Activated CD8-positive, alpha-beta memory T cell treated with anti-CD3 and anti-CD28 coated beads, Interleukin-2, amount 10 ng/mL, durations not matched to agents 7 days and 5 days (primary cell): ENCODE results near the gene USO1. TPM values are rescaled to one million over a fixed set of nuclear protein-coding genes. Genes with fewer than 3 reads are reported as not detected.
A peak's percentile ranks its signal among the peaks of the same experiment; 100 is the strongest.
"Not testable (repeated sequence)": the region's sequence is repeated elsewhere in the genome, so short reads cannot be mapped to it uniquely, and the experiment has no call there.

Experiments
- ATAC-seq: fragments of 150-1000 bp; cut with Tn5 transposase; one replicate; pipeline ENCODE4 v1.10.0; 2021; ENCODE audit warnings: moderate library complexity
- CTCF ChIA-PET: fragments of 350-600 bp; sonication (Branson Sonifier 250); formaldehyde crosslinking; loops from one replicate; lab custom pipeline; 2021; ENCODE audit warnings: antibody characterized with exemption; lab: Charles Lee
- DNase-seq: peaks from one replicate; pipeline ENCODE4 v3.0.0-alpha.2; 2020
- H3K27ac Mint-ChIP-seq: one replicate; pipeline ENCODE4 v1.8.0; 2021; ENCODE audit warnings: mild to moderate bottlenecking, mixed read lengths
- H3K27me3 Mint-ChIP-seq: one replicate; pipeline ENCODE4 v1.8.0; 2021; ENCODE audit warnings: mixed read lengths
- H3K36me3 Mint-ChIP-seq: one replicate; pipeline ENCODE4 v1.8.0; 2021; ENCODE audit warnings: mild to moderate bottlenecking, mixed read lengths
- H3K4me1 Mint-ChIP-seq: one replicate; pipeline ENCODE4 v1.8.0; 2021; ENCODE audit warnings: mixed read lengths
- H3K4me3 Mint-ChIP-seq: one replicate; pipeline ENCODE4 v1.8.0; 2021; ENCODE audit warnings: mild to moderate bottlenecking, moderate library complexity, mixed read lengths
- H3K9me3 Mint-ChIP-seq: one replicate; pipeline ENCODE4 v1.8.0; 2022; ENCODE audit warnings: low read depth, mixed read lengths
- total RNA-seq, 2 experiments: library from RNA; stranded (reverse); gene quantifications; one replicate each; pipeline ENCODE4 v1.2.3, GENCODE V29; 2021

The USO1 gene, protein sequence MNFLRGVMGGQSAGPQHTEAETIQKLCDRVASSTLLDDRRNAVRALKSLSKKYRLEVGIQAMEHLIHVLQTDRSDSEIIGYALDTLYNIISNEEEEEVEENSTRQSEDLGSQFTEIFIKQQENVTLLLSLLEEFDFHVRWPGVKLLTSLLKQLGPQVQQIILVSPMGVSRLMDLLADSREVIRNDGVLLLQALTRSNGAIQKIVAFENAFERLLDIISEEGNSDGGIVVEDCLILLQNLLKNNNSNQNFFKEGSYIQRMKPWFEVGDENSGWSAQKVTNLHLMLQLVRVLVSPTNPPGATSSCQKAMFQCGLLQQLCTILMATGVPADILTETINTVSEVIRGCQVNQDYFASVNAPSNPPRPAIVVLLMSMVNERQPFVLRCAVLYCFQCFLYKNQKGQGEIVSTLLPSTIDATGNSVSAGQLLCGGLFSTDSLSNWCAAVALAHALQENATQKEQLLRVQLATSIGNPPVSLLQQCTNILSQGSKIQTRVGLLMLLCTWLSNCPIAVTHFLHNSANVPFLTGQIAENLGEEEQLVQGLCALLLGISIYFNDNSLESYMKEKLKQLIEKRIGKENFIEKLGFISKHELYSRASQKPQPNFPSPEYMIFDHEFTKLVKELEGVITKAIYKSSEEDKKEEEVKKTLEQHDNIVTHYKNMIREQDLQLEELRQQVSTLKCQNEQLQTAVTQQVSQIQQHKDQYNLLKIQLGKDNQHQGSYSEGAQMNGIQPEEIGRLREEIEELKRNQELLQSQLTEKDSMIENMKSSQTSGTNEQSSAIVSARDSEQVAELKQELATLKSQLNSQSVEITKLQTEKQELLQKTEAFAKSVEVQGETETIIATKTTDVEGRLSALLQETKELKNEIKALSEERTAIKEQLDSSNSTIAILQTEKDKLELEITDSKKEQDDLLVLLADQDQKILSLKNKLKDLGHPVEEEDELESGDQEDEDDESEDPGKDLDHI
- total RNA-seq: 10 to 100 TPM; 30.1 to 43.1 TPM

DNA sequence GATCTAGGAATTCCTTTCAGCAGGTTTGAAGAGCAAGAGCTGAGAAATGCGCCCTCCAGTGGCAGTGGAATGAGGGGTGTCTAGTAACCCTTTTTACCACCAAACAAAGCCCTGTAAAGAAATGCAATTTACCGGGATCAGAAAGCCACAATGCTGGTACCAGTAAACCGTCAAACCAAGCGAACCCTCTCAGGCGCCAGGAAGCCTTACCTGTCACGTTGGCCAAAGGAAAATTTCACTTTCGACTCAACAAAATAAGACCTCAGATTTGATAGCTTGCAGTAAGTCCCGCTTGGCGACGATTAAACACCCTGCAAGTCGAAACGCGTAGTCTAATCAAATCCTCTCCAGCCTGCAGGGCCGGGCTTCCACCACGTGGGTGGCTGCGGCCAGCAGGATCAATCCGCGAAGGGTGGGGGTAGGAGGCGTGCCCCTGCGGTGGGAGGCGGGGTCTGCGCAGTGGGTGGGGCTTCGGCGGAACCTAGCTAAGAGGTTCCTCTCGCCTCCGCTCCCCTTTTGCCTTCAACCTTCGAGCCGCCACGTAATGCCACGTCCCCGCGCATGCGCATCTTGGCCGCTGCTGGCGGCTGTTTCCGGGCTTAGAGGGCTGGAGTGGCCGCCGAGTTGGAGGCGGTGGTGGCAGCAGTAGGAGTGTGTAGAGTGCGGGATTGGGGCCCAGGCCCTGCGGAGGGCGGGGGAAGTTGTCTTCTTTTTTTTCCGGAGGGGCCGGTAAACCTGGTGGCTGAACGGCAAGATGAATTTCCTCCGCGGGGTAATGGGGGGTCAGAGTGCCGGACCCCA is at the start of gene USO1:
Gene USO1, plus strand, starts transcription at position 512 of the 801 bp plus-strand sequence. Its CDS starts 243 bp downstream, at position 755.
- Mint-ChIP-seq H3K9me3 (no peaks in the 10 kb centered on the region), H3K27ac (peak within 1 kb of the TSS; percentile 99), H3K4me1 (peaks cover 48% of the 10 kb centered on the region), H3K27me3 (no peaks in the 10 kb centered on the region), H3K4me3 (peak within 1 kb of the TSS; percentile 99), H3K36me3 (peaks cover 21% of the 10 kb centered on the region)
- DNase-seq: peak; percentile 99
- CTCF ChIA-PET: interaction anchor here (0.7 to 3.7 kb wide), 33 partner anchors 9 to 487 kb away, joined by 3 to 55 read pairs (median 4); partner anchors contain the start of genes CDKL2, G3BP2, ODAPH and RCHY1
- peak; percentile 87 for ATAC-seq

DNA sequence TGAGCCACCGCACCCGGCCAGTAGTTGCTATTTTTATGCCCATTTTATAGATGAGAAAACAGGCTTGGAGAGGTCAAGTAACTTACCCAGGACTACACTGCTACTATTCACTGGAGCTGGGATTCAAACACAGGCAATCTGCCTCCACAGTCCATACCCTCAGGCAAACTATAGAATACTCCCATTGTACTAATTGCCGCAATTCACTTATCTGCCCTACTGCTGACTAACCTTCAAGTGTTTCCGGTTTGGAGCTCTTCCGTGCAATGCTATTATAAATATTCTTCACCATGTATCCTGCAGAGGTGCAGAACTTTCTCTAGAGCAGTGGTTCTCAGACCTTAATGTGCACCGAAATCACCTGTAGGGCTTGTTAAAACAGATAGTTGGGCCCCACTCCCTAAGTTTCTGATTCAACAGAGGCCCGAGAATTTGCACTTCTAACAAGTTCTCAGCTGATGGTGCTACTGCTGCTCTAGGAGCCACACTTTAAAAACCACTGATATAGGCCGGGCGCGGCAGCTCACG is 49.3 kb upstream of the USO1 start:
- CTCF ChIA-PET: interaction anchor here (0.9 kb wide), 1 partner anchor 49 kb away, joined by 4 read pairs; the partner anchor contains the start of gene USO1
- Mint-ChIP-seq H3K27me3 (no peaks in the 10 kb centered on the region), H3K27ac (no peak overlapping the region), H3K4me1 (peaks cover 25% of the 10 kb centered on the region), H3K36me3 (peaks cover 15% of the 10 kb centered on the region), H3K9me3 (no peaks in the 10 kb centered on the region), H3K4me3 (no peak overlapping the region)
- ATAC-seq (no peak), DNase-seq (no peak)

DNA sequence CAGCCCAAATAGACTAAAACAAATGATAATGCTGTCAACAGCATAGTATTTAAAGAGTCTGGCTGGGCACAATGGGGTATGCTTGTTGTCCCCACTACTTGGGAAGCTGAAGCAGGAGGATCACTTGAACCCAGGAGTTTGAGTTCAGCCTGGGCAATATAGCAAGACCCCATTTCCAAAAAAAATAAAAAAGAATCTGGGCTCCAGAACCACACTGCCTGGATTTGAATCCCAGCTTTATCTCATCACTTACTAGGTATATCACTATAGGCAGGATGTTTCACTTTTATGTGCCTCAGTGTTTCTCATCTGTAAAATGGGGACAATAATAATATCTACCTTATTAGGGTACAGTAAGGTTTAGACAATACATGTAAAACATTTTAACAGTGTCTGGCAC is 45.9 kb upstream of the USO1 start:
- Mint-ChIP-seq H3K4me3 (no peak overlapping the region), H3K27me3 (no peaks in the 10 kb centered on the region), H3K27ac (no peak overlapping the region), H3K36me3 (peaks cover 3% of the 10 kb centered on the region), H3K4me1 (peaks cover 22% of the 10 kb centered on the region), H3K9me3 (no peaks in the 10 kb centered on the region)
- no peak for DNase-seq
- CTCF ChIA-PET: no interaction called here
- ATAC-seq: no peak

DNA sequence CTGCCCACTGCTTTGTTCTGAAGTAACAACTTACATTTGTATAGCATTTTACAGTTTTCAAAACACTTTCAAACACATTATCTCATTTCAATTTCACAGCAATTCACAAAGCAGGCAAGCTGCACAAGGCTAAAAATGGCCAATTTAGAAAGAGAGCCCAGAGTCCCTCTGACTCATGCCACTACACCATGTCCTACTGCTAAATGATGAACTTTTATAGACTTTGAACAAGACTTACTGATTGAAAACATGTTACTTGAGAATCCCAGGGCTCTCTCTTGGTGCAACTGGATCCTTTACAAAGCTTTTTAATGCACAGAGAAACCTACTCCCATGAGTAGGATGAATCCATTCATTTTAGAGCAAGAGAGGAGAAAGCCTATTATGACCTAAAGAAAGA is 45.4 kb upstream of the USO1 start:
- Mint-ChIP-seq H3K27ac (no peak overlapping the region), H3K4me3 (no peak overlapping the region), H3K9me3 (no peaks in the 10 kb centered on the region), H3K36me3 (peaks cover 3% of the 10 kb centered on the region), H3K27me3 (no peaks in the 10 kb centered on the region), H3K4me1 (peaks cover 21% of the 10 kb centered on the region)
- ATAC-seq: no peak
- CTCF ChIA-PET: no interaction called here
- DNase-seq: no peak

DNA sequence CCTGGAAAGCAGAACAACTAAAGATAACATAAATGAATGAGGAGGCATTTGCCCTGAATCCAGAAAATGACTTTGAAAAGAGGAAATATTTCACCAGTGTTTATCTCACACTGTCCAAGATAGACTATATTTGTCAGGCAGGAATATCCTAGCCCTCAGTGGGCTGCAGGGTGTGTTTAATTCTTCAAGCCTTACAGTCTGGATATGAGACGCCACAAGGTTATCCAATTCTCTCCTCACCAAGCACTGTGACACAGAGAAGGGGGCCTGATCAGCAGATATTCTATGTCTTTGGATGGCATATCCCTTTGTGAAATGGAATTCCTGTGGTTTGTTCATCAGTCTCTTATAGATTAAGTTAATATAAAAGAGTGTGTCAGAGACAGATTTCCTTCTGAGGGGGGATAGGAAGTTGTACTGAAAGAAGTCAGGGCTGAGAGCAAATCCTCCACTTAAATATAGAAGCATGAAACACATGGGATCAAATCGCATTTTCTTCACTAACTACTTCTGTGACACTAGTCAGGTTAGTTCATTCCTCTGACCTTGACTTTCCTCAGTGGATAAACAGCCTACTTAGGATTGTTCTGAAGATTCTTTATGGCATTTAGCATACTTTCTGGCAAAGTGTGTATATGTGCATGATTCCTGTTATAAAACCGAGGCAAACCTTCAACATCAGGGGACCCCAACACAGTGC is 44.4 kb upstream of the USO1 start:
- peaks cover 17% of the 10 kb centered on the region for H3K4me1 Mint-ChIP-seq

DNA sequence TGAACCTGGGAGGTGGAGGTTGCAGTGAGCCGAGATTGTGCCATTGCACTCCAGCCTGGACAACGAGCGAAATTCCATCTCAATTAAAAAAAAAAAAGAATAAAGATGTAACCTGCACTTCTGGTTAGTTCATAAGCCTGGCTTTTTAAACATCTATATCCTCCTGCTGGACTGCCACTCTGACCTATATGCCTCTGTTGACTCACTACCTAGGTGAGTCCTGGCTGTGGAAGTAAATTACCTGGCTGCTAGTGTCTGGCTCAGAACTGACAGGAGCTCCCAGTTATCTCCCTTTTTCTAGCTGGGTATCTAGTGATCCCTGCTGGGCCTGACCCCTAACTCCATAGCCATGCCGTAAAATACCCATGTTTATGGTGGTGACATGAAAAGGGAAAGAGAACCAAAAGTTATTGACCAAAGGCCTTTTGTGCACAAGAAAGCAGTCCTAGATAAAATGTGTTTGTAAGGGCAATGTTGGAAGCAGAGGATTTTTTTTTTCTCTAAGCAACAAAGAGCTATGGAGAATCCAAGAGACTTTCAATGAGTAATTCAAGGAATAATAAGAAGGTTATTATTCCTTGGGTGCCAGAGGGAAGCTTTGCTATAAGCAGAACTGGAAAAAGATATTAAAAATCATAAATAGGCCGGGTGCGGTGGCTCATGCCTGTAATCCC is 40.8 kb upstream of the USO1 start:
- Mint-ChIP-seq H3K4me1 (peaks cover 33% of the 10 kb centered on the region), H3K27ac (no peak overlapping the region), H3K36me3 (peaks cover 6% of the 10 kb centered on the region), H3K4me3 (no peak overlapping the region), H3K27me3 (no peaks in the 10 kb centered on the region), H3K9me3 (no peaks in the 10 kb centered on the region)
- DNase-seq: no peak
- CTCF ChIA-PET: interaction anchor here (1.0 to 1.7 kb wide), 3 partner anchors 10 to 14 kb away, joined by 4 to 5 read pairs (median 5); partner anchors contain the start of gene G3BP2
- ATAC-seq: no peak

More for the DNA sequence above, 44.4 kb upstream of the USO1 start:
- Mint-ChIP-seq H3K36me3 (peaks cover 3% of the 10 kb centered on the region), H3K27ac (no peak overlapping the region), H3K27me3 (no peaks in the 10 kb centered on the region), H3K4me3 (no peak overlapping the region), H3K9me3 (no peaks in the 10 kb centered on the region)
- no peak for DNase-seq
- ATAC-seq: no peak
- CTCF ChIA-PET: no interaction called here

DNA sequence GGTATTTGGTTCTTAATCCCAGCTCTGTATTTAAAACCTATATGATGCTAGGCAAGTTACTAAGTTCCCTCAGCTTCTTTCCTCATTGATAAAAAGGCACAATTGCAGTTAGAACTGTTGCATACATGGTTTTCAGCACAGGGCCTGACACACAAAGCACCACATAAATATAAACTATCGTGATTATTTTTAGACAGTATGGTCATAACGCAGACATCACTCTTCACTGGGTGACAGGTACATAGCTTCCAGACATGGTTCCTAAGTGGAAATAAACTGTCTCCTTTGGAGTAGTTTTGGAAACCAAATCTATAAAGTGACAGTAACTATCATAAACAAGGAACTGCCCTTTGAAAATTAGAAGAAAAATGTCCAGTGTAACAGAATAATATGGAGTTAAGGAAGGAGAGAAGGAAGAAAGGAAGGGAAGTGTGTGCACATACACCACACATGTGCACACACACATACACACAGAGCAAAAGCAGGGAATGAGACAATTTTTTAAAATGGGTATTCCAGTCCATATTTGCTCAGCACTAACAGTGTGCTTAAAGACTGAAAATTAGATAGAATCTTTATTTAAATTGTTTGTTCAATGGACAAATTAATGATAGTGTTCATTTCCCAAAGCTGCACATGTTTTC is 38.7 kb upstream of the USO1 start:
- no peaks in the 10 kb centered on the region for H3K9me3 Mint-ChIP-seq
- no peak overlapping the region for H3K27ac Mint-ChIP-seq
- peaks cover 33% of the 10 kb centered on the region for H3K4me1 Mint-ChIP-seq
- no peaks in the 10 kb centered on the region for H3K27me3 Mint-ChIP-seq
- DNase-seq (no peak), ATAC-seq (no peak)
- peaks cover 7% of the 10 kb centered on the region for H3K36me3 Mint-ChIP-seq
- CTCF ChIA-PET: interaction anchor here (0.8 kb wide), 2 partner anchors 9 to 38 kb away, joined by 3 to 4 read pairs; partner anchors contain the start of gene USO1
- H3K4me3 Mint-ChIP-seq: no peak overlapping the region

DNA sequence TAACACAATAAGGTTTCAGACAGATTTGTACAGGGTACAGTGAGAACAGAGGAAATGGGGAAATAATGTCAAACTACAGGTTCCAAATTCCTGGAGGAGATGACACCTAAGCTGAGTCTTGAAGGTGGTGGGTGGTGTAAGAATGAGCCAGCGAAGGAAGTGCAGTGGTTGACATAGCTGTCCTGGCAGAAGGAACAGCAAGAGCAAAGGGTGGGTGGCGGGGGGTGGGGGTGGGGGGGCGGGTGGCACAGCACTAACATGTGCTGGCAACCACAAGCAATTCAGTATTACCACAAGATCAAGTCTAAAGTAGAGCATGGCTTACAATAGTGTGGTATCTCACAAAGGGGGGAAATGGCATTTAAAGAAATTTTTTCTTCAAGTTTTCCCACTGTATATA is 38.0 kb upstream of the USO1 start:
- no peak overlapping the region for H3K4me3 Mint-ChIP-seq
- H3K36me3 Mint-ChIP-seq: peaks cover 7% of the 10 kb centered on the region
- CTCF ChIA-PET: no interaction called here
- no peaks in the 10 kb centered on the region for H3K27me3 Mint-ChIP-seq
- no peaks in the 10 kb centered on the region for H3K9me3 Mint-ChIP-seq
- no peak for DNase-seq
- H3K4me1 Mint-ChIP-seq: peaks cover 33% of the 10 kb centered on the region
- H3K27ac Mint-ChIP-seq: peak overlapping the region; percentile 46
- peak; percentile 56 for ATAC-seq

DNA sequence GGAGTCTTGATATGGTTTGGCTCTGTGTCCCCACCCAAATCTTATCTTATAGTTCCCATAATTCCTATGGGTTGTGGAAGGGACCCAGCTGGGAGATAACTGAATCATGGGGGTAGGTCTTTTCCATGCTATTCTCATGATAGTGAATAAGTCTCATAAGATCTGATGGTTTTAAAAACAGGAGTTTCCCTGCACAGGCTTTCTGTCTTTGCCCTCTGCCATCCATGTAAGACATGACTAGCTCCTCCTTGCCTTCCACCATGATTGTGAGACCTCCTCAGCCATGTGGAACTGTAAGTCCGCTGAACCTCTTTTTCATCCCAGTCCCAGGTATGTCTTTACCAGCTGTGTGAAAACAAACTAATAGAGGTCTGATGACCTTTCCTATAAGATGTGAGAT is 37.3 kb upstream of the USO1 start:
- CTCF ChIA-PET, H3K27me3 Mint-ChIP-seq, H3K4me3 Mint-ChIP-seq, DNase-seq, H3K9me3 Mint-ChIP-seq, H3K36me3 Mint-ChIP-seq, ATAC-seq: not testable (repeated sequence)
- Mint-ChIP-seq H3K27ac (peak overlapping the region; percentile 50), H3K4me1 (peaks cover 30% of the 10 kb centered on the region)

DNA sequence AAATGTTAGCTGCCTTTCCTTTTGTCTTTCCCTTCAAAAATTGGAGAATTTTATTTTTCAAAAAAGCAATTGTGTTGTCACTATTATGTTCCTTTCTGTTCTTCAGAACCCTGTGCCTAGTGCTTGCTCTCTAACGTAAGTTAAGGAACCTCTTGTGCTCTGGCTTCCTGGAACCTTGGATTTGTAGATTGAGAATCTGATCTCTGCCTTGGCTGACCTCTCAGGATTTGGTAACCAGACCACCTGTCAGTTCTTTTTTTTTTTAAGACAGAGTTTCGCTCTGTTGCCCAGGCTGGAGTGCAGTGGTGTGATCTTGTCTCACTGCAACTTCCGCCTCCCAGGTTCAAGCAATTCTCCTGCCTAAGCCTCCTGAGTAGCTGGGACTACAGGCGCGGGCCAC is 32.3 kb upstream of the USO1 start:
- CTCF ChIA-PET: interaction anchor here (0.7 to 1.2 kb wide), 3 partner anchors 18 to 46 kb away, joined by 3 to 5 read pairs (median 3); no protein-coding TSS in a partner anchor
- H3K4me3 Mint-ChIP-seq, H3K27me3 Mint-ChIP-seq, H3K27ac Mint-ChIP-seq, H3K9me3 Mint-ChIP-seq, ATAC-seq, DNase-seq: not testable (repeated sequence)
- Mint-ChIP-seq H3K36me3 (peaks cover 20% of the 10 kb centered on the region), H3K4me1 (peaks cover 15% of the 10 kb centered on the region)

DNA sequence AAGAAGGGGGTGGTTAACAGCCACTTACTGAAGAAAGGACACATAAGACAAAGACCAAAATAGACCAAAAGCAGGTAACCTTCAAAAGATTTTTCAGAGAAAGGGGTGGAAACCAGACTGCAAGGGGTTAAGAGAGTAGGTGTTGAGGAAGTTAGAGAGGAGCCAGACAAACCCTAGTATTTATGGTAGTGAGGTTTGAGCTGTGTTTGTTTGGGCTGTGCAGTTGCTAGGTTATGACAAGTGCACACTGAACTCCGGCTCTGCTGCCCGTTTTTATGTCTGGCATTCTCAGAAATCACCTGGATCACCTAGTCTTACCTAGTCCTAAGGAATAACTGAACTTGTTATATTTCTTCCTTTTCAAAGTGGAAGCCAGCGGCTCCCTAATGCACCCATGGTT is 28.3 kb upstream of the USO1 start:
- ATAC-seq (no peak), DNase-seq (no peak)
- H3K4me1 Mint-ChIP-seq: peaks cover 29% of the 10 kb centered on the region
- no peak overlapping the region for H3K4me3 Mint-ChIP-seq
- H3K36me3 Mint-ChIP-seq: peaks cover 14% of the 10 kb centered on the region
- H3K27ac Mint-ChIP-seq: no peak overlapping the region
- H3K27me3 Mint-ChIP-seq: no peaks in the 10 kb centered on the region
- H3K9me3 Mint-ChIP-seq: peaks cover 3% of the 10 kb centered on the region
- CTCF ChIA-PET: interaction anchor here (1.2 kb wide), 1 partner anchor 27 kb away, joined by 3 read pairs; no protein-coding TSS in a partner anchor
